ENCODE data around the gene ICAM5.

ICAM5 gene

DNA sequence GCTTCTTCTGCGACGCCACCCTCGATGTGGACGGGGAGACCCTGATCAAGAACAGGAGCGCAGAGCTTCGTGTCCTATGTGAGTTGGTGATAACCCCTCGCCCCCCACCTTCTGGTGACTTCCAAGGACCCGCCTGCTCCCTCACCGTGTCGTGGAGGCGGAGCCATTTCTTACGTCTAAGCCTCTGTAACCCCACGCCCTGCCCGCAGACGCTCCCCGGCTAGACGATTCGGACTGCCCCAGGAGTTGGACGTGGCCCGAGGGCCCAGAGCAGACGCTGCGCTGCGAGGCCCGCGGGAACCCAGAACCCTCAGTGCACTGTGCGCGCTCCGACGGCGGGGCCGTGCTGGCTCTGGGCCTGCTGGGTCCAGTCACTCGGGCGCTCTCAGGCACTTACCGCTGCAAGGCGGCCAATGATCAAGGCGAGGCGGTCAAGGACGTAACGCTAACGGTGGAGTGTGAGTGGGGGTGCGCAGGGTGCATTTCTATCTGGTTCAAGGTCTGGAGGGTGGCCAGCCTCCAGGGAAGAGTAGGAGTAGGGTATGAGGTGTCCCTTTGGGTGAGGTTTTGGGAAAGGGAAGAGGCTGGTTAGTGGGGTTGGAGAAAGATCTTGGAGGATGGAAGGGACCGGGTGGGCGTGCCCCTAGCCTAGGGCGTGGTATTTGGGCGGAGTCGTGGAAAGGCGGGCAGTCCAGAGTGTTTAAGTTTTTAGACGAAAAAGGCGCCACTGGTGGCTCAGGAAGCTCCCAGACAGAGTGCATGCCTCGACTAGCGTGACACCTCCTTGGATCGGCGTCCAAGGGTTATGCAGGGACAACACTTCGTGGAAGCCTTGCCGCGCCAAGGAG lies 3.3 kb downstream of the ICAM5 start:
- DNase-seq, result no peak

DNA sequence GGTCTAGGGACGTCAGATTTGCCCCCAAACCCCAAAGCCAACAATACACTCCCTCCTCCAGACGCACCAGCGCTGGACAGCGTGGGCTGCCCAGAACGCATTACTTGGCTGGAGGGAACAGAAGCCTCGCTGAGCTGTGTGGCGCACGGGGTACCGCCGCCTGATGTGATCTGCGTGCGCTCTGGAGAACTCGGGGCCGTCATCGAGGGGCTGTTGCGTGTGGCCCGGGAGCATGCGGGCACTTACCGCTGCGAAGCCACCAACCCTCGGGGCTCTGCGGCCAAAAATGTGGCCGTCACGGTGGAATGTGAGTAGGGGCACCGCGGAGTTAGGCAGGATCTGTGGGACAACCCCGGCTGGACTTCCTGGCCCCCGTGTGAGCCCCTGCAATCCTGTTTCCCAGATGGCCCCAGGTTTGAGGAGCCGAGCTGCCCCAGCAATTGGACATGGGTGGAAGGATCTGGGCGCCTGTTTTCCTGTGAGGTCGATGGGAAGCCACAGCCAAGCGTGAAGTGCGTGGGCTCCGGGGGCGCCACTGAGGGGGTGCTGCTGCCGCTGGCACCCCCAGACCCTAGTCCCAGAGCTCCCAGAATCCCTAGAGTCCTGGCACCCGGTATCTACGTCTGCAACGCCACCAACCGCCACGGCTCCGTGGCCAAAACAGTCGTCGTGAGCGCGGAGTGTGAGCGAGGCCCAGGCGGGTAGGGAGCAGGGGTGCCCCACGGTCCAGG lies 4.0 kb downstream of the ICAM5 start:
- DNase-seq, result no peak

DNA sequence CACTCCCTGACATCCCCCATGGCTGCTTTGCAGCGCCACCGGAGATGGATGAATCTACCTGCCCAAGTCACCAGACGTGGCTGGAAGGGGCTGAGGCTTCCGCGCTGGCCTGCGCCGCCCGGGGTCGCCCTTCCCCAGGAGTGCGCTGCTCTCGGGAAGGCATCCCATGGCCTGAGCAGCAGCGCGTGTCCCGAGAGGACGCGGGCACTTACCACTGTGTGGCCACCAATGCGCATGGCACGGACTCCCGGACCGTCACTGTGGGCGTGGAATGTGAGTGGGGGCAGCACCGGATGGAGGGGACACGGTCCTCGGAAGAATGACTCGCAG lies 4.6 kb downstream of the ICAM5 start:
- no peak for DNase-seq

DNA sequence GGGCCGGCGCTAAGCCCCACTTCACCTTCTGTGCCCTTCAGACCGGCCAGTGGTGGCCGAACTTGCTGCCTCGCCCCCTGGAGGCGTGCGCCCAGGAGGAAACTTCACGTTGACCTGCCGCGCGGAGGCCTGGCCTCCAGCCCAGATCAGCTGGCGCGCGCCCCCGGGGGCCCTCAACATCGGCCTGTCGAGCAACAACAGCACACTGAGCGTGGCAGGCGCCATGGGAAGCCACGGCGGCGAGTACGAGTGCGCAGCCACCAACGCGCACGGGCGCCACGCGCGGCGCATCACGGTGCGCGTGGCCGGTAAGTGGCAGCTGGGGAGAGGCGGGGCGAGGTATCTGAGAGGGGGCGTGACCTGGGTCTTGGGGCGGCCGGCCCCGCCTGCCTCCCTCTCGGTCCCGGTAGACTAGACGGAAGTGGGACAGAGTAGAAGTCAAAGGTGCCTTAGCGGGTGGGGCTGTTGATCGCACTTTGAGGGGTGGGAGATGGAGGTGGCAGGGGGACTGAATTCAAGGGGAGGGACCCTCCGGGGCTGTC lies 5.6 kb downstream of the ICAM5 start:
- no peak for DNase-seq

DNA sequence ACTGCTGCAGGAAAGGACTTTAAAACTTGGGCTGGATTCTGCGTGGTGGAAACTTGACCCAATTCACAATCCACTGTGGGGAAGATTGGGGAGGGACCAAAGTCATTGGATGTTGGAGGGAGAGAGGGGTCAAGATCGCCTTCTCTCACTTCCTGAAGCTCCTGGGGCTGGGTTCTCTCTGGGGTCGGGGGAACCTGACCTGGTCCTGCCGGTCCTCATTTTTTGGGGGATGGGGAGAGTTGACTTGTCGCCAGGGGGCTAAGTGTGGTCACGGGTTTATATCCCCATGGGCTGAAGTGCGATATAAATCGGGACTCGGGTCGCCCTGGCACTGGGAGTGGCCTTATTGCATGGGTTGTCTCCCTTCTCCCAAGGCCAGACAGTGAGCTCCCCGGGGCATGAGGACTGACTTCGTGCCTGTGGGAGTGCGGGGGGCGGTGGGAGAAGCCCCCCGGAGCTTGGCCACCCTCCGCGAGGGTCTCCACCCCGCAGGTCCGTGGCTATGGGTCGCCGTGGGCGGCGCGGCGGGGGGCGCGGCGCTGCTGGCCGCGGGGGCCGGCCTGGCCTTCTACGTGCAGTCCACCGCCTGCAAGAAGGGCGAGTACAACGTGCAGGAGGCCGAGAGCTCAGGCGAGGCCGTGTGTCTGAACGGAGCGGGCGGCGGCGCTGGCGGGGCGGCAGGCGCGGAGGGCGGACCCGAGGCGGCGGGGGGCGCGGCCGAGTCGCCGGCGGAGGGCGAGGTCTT lies 6.3 kb downstream of the ICAM5 start:
- DNase-seq, result no peak

DNA sequence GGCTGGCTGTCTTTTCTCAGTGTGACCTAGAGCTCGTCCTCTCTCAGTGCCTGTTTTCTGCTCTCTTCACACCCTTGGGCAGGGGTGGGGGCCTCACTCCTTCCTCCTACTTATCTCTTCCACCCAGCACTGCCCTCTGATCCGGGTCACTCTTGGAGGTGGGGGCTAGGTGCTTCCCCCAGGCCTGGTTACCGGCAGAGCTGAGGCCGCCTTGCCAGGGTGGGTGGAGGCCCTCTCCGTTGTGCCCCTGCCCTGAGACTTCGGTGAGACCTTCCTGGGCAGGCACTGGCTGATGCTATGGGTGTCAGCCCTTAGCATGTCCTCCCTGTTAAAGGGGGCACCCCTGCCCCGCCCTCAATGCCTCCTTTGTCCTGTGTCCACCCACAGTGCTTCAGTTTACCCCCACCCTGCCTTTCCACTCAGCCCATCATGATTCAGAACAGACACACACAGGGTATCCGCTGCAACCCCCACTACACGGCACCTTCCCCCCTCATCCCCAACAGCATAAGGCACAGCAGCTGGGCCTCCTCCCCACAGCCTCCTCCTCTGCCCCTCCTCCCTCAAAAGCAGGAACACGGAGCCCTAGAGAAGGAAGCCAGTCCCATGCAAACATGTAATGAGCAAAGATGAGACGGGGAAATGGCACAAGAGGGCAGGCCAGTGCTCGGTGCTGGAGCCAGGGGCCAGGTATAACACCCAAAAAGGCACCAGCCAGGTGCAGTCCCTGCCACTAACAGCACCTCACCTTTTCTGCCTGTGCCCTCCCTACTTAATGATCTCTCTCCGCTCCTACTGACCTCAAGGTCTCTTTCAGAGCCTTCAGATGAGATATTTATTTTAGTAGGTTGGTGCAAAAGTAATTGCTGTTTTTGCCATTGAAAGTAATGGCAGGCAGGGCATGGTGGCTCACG lies 10.1 kb downstream of the ICAM5 start:
- no peak for DNase-seq

DNA sequence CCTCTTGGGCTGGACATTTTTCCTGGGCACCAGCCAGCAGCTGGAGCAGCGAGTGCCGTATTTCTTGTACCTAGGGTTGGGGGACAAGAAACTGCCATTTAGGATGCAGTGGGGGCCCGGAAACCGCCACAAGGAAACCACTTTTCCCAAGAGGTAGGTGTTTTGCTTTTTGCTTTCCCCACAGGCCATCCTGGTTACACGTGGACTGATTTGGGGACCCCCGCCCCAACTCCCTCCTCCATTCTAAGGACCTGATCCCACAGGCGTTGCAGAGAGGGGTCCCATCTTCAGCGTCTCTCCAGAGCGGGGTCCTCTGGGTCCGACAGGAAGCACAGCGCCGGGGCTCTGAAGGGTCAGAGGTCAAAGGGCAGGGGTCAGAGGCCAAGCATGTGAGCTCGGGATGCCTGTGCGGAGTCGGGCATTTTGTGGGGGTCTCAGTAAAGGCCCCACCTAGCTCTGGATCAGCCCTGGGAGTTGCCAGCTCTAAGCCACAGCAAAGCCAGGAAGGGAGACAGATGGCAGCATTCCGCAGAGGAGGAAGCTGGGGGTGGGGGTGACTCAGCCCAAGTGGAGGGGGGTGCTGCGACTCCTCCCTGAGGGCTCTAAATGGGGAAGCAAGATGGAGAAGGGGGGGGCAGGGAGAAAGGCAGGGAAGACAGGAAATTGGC lies 15.5 kb downstream of the ICAM5 start:
- no peak for DNase-seq

DNA sequence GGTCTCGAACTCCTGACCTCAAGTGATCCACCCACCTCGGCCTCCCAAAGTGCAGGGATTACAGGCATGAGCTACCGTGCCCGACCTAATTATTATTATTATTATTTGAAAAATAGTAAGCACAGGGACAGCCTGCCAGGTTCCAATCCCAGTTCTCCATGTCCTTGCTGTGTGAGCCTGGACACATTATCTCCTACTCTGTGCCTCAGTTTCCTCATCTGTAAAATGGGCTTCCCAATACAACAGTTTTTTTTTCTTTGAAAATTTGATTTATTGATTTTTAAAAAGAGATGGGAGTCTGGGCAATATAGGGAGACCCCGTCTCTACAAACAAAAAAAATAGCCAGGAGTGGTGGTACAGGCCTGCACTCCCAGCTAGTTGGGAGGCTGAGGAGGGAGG lies 16.6 kb downstream of the ICAM5 start:
- DNase-seq, result no peak

DNA sequence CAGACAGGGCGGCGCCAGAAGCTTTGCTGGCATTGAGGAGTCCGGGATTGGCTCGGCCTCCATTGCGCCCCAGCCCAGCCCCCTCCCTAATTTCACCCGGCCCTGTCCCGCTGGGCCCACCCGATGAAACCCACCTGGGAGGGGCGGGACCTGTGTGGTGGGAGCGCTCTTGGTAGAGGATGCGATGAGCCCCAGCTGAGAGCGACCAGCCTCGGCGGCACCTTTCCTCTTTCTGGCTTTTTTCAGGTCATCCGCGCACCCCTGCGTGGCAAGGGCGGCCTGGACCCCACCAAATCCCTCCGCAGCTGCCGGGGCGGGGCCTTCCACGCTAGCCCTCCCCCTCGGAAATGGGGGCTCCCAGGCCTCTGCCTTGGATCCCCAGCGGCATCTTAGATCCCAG lies 19.7 kb downstream of the ICAM5 start, which contains the start of gene ZGLP1:
Gene ZGLP1, minus strand, starts transcription at position 393 of the 400 bp plus-strand sequence.
- no peak for DNase-seq

DNA sequence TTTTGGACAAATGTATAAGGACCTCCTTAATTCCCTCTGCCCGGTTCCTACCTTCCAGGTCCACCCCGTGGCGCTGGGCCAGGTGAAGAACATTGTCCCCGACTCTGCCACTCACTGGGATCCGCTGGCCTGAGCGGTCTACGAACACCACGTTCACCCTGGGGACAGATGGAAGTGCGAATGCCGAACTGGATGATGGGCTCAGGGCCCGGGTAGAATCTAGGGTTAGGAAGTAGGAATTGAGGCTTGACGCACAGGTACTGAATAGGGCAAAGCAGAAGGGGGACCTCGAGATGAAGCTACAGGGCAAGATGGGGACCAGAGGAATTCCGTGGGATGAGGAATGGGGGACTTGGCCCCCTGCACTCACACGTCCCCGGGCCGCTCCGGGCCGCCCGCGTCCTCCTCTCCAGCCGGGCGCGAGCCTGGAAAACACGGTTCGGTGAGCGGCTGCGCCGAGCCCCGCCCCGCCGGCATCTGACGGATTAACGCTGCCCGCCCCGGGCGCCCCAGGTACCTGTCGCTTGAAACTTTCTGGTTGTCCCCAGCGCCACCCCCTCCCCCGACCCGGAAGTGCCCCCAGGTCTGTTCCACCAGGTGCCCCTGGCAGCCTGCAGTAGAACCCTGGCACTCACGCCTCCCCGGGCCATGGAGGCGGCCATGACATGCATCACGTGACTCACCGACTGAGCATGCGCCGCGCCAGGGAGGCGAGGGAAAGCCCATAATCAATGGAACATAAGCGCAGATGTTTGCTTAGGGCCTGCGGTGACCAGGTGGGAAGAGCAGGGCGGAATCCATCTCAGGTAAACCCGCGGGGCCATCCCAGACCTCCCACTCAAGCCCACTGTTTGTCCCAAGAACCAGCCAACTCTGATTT lies 25.8 kb downstream of the ICAM5 start, which contains the start of gene FDX2:
Gene FDX2, minus strand, starts transcription at position 681 of the 880 bp plus-strand sequence. Its CDS starts 19 bp downstream, at position 662.
- peak in 1 of 2 experiments; percentile 59 for DNase-seq

DNA sequence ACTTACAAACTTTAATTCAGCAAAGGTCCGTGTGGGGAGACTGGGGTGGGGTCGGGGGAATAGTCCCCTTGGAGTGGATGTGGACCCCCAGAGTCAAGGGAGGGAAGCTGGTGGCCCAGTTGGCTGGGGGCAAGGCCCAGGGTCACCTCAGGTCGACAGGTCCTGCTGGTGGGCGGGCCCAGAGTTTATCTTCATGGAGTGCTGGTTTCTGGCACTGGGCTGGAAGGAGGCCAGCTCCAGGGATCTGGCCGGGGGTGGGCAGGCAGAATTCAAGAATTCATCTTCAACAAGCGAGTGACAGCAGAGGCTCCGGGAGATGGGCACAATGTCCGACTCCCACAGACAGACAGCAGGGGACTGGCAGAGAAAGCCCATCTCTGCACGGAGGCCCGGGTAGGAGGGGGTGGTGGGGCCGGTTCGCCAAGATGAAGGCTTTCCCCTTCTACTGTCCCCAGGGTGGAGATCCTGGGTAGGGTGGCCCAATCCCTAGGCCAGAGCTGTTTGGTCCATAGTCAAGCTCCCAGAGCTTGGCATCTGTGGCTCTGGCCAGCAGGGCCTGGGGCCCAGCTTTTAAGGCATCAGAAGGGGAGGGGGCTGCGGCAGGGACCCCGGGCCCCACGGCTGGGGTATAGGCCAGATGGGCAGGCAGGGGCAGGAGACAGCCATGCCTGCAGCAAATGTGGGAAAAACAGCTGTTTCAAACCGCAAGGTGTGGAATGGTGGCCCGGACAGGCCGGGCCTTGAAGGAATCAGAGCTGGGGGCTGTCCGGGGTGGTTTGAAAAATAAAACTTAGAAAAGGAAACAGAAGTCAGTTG lies 26.7 kb downstream of the ICAM5 start:
- no peak for DNase-seq

DNA sequence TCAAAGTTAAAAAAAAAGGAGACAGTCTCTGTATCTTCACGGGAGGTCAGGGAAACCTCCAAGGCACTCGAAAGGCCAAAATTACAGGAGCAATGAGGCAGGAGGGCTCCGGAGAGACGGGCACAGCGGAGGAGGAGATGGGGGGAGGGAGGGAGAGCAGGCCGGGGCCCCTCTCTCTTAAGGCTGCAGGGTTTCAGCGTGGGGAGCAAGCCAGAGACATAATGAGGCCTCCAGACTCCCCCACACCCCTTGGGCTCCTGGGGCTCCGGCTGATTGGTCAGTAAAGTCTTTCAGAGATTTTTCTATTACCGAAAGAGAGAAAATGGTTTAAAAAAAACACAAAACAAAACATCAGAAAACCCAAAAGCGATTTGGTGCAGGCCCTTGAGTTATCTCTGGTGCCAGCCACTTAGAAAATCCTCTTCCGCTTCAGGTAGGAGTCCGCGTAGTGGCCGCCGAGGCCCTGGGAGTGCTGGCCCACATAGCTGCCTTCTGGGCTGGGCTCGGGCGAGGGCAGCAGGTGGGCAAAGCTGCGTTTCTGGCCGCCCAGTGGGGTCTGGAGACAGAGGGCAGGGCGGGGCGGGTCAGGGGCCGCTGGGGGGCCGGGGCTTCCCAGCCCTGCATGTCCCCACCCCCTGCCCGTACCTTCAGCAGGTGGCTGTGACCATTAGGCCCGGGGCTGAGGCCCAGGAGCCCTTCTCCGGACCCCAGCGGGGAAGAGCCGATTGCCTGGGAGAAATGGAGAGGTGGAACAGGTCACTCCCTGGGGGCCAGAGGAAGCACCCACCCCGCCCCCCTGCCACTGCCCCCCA lies 27.5 kb downstream of the ICAM5 start:
- no peak for DNase-seq

DNA sequence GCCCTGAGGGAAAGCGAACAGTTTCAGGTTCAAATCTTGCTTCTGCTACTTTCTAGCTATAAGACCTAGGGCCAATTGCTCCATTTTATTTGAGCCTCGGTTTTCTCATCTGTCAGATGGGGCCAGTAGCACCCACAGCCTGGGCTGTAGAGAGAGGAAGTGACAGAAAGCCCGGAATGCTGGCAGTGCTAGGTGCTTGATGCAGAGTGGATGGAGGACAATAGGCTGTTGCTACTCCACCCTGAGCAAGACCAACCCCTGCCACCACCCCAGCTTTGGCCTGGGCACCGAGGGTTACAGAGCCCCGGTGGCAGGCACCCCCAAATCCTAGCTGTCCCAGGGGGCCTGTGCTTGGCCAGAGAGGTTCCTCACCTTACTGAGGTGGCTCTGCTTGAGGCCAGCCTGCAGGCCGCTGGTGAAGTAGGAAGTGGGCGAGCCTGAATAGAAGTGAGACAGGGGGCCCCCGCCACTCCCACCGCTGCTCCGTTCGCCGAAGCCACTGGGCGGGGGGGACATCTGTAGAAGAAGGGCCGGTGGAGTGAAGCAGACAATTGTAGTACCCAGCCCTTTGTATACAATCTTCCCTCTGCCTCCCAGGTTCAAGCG lies 28.2 kb downstream of the ICAM5 start:
- no peak for DNase-seq

DNA sequence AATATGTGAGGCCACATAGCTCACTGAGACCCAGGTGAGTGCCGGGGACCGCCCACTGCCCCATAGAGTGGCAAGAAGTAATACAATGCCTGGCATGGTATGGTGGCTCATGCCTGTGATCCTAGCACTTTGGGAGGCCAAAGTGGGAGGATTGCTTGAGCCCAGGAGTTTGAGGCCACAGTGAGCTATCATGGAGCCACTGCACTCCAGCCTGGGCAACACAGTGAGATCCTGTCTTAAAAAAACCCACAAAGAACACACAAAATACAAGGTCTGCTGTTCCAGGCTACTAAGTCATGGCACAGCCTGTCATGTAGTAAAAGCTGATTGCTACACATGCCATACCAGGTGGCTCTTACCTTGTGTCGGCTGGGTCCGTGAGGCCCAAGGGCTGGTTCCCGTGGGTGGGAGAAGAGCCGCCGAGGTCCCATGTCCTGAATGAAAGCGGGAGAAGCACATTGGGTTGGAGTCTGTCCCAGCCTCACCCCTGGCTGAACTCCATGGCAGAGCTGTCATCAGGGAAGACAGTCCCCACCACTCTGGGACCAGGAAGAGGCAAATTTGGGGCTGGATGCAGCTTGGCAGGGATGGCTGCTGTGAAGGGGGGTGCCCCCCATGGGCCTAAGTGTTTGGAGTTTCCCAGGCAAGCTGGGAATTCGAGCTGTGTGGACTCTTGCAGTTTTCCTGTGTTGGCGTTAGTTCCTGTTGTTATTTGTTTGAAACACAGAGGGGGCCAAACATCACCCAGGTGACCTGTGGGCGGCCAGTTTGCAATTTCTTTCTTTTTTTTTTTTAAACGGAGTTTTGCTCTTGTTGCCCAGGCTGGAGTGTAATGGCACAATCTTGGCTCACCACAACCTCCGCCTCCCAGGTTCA lies 29.3 kb downstream of the ICAM5 start:
- DNase-seq, result no peak

DNA sequence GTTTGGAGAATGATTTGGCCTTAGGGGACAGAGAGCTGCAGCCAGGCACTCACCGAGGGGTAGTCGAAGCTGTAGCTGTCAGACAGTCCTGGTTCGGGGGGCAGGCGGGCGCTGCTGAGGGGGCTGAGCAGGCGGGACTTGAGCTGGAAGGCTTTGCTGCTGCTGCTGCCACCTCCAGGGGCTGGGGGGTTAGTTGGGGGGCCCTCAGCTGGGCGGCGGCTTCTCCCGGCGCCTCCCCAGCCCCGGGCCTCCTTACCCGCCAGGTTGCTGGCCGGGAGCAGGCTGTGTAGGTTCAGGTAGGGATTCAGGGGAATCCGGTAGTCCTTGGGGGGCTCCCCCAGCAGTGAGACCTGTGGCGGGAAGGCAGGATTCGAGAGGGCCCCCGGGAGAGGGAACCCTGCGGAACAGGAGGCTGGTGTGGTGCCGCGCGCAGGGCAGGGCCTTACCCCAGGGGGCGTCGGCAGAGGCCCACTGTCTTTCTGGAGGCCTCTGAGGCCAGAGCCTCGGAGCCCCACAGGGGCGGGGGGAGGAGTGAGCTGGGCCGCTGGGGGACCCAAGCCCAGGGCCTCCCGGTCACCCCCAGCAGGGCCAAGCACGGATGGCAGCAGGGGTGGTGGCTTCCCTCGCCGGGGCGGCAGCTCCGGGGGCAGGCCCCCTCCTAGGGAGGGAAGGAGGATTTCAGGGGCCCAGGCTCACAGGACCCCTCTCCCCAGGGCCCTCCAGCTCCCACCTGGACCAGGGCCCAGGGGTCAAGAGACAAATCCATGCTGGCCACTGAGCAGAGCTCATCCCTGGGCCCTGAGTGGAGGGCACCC lies 31.1 kb downstream of the ICAM5 start:
- DNase-seq, result no peak

DNA sequence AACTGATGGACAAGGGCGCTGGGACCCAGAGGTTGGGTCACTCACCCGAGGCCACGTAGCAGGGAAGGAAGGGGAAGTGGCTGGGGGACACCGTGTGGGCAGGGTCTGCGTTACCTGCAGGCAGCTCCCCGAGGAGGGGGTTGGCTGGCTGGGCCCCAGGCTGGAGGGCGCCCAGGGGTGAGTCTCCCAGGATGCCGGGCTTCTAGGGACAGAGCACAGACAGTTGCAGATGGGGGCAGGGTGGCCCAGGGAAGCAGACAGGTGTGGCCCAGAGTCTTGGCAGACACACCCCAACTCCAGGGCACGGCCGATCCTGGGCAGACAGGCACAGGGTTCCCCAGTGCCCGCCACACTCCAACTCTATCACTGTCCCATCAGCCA lies 31.7 kb downstream of the ICAM5 start:
- DNase-seq, result no peak
